Panc1 (cell line): ENCODE measurements around the gene WASF2.

ENCODE experiments used
- POLR2AphosphoS5 ChIP-seq: IDR thresholded peaks from 2 replicates; pipeline ENCODE4 v1.6.1; 2012; ENCODE audit warnings: mild to moderate bottlenecking, low read depth, low read length, moderate library complexity
- REST ChIP-seq, 2 experiments: IDR thresholded peaks; 2 replicates each; pipeline ENCODE4 v1.6.1; 2011 to 2012; ENCODE audit warnings: low read depth in 2 of 2, control low read depth in 1 of 2, low read length in 1 of 2, mild to moderate bottlenecking in 1 of 2, moderate library complexity in 1 of 2; ENCODE audit not compliant: insufficient read depth in 1 of 2

- no peak for TF ChIP-seq REST (IDR thresholded peaks at IDR 0.05; ENCODE audit: insufficient read depth in 1 of 2, low read depth in 2 of 2, low read length in 1 of 2)
- no peak for TF ChIP-seq POLR2AphosphoS5
Observed at GRCh38 chr1:27372808-27373690, 116.9 kb downstream of the WASF2 start.
